ENCODE results near the gene ZC3HAV1.

GRCh38 chr7:139078911-139079310 lies 30.6 kb downstream of the ZC3HAV1 start:
- TF ChIP-seq CTCF (IDR thresholded peaks at IDR 0.05) (no peak), POLR2A (IDR thresholded peaks at IDR 0.05) (no peak)
